Activated gamma-delta T cell (primary cell): ENCODE measurements around the gene NOC4L.
A peak's percentile ranks its signal among the peaks of the same experiment; 100 is the strongest.
"Not testable (repeated sequence)": the region's sequence is repeated elsewhere in the genome, so short reads cannot be mapped to it uniquely, and the experiment has no call there.

Experiments
- DNase-seq: peaks from one replicate; lab custom pipeline; 2025; lab: John Stamatoyannopoulos, UW

Gene NOC4L

DNA sequence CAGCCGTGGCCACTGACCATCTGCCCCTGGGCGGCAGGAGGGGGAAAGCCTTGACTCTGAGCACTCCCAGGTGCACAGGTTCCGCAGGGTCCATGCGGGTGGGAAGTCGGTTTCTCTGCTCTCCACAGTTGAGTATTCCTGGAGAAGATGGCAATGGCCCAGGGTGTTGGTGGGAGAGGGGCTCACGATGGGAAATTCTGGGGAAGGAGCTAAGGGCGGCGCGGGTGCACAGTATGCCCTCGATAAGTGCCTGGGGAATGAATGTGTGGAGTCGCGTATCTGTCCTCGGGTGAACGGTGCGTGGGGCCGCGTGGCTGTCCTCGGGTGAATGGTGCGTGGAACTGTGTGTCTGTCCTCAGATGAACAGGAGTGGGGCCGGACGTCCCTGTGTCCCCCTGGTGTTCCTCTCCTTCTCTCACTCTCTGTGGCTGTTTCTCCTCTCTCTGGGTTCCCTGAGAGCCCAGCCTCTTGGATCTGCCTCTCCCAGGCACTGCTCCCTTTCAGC lies 38.0 kb downstream of the NOC4L start:
- no peak for DNase-seq

DNA sequence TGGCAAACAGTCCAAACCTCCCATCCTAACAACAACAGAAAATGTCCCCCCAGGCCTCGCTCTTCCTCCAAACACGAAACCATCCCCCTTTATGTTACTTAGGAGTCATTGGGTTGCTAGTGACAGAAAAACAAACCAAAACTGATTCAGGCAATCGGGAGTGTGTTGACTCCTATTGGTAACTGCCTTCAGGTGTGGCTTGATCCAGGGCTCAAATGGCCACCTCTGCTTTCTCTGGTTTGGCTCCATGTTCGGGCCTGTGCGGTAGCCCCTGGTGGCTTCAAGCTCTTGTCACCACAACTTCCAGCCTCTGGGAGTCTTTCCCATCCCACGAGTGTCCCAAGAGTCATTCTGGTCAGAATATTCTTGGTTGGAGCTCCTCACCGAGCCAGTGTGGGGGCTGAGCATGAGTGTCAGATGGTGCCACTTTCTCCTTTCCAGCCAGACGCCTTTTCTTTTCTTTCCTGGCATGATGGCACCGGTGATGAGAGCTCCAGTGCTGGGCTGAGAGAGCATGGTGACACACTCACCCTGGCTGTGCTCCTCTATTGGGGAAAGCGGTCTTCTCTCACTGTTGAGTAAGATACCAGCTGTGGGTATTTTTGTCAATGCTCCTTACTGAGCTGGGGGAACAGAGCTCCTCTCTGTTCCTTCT lies 38.6 kb downstream of the NOC4L start:
- no peak for DNase-seq

DNA sequence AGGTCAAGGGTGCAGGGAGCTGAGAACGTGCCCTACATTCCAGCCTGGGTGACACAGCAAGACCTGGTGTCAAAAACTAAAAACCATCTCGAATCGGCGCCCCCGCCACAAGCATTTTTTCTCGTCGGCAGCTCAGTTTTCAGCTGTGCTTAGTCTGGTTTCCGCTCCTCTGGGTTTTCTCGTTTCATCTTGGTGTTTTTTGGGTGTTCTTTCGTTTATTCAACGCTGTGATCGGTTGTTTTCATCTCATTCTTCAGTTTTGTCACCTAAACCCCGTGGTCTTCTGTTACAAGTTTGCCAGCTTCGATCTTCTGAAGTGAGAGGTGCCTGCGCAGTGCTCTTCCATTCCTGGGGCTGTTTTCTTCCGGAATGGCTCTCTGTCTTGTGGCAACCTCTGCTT lies 41.4 kb downstream of the NOC4L start:
- DNase-seq, result no peak

DNA sequence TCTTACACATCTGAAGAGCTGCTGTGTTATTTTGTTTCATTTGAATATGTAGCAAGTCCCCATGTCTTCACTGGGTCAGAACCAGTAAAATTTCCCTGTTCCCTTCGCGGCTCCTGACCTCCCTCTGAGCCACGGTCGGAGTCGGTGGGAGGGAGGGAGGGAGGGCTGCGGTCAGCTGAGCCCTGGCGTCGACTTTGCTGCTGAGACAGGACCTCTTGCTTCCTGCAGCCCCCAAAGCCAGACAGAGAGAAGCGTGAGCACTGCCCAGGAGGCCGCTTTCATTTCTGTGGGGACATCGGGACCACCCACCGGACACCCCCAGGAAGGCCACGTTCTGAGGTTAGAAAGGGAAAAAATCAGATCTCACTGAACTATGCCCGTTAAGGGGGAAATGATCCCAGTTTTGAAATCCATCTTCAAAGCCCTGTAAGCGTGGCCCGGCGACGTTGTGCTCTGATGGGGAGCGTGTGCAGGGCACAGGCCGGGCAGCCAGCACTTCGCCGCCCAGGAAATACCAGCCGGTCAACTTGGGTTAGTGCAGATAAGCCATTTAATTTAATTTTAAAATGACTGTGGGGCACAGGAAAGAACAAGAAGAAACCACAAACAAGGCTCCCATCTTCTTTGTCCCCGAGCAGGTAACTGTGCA lies 42.1 kb downstream of the NOC4L start:
- DNase-seq, result no peak

GRCh38 chr12:132186857-132187620 lies 42.8 kb downstream of the NOC4L start:
- DNase-seq, result no peak

GRCh38 chr12:132187646-132188450 lies 43.6 kb downstream of the NOC4L start:
- DNase-seq, result no peak

GRCh38 chr12:132188451-132188901 lies 44.2 kb downstream of the NOC4L start:
- no peak for DNase-seq

- no peak for DNase-seq
Observed at GRCh38 chr12:132188916-132189325, 44.7 kb downstream of the NOC4L start.

DNA sequence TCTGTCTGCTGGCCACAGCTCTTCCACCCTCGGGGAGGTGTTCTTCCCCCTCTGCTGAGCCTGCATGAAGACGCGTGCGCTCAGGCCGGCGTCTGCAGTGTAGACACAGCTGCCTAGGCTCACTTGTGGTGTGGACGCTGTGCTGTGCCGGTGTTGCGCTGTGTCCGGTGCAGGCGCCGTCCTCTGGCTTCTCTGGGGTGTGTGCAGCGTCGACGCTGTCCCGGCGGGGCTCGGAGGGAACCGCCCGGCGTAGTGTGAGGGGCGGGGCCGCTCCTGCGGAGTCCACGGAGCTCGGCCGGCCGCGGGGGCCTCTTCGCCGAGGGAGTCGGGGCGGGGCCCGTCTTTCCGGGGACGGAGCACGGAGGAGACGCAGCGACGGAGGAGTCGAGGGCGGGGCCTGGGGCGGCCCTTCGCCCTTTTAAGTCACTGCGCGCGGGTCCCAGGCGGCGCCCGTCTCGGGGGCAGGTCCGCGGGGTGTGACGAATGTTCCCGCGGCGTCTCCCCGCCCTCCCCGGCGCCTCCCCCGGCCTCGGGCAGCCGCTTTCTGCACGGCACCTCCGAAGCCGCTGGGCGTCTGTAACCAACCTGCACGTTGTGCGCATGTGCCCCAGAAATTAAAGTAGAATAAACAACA lies 45.2 kb downstream of the NOC4L start:
- peak; percentile 94 for DNase-seq

DNA sequence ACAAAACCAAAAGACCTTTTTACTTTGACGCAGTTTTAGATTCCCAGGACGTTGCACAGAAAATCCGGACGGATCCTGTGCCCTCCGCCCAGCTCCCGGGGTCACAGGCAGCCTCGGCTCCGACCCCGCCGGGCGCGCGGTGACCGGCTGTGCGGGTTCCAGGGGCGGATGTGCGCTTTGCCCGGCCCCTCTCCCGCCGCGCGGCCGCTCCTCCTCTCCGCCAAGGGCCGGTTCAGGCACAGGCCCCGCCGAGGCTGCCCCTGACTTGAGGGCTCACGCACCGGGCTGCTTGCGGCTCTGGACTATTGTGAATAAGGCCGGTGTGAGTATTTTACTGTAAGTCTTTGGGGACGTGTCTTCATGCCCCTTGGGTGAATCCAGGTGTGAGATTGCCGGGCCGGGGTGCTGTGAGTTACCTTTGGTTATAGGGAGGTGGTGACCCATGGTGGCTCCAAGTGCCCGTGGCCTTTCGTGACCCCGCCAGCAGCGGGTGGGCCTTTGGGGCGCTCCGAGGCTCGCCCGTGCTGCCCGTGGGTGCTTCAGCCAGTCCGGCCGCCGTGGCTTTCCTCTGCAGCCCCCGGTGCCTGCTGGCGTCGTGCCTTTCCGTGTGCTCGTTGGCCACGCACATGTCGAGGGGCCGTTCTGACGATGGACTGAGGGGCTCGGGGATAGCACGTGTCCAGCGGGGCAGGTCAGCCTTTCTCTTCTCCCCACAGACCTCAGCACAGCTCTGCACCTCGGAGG lies 45.9 kb downstream of the NOC4L start:
- DNase-seq, result no peak

- no peak for DNase-seq
Observed at GRCh38 chr12:132190834-132191500, 46.7 kb downstream of the NOC4L start.

- DNase-seq, result no peak
Observed at GRCh38 chr12:132191715-132192553, 47.7 kb downstream of the NOC4L start.

DNA sequence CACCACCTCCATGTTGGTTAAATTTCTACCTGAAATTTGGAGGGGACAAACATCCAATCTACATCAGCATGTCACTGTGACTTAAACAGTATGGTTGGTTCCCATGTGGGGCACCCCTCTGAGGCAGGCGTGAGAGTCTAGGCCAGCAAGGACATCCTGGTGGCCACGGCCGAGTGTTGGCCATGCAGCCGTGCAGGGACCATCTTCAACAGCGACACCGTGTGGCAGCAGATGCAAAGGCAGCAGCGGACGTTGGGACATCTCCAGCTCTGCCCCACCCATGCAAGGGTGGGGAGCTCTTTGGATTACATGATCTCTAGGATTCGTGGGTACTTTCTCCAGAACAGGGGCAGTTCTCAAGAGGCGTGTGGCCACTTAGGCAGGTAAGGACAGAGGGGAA lies 49.8 kb downstream of the NOC4L start:
- DNase-seq, result no peak

DNA sequence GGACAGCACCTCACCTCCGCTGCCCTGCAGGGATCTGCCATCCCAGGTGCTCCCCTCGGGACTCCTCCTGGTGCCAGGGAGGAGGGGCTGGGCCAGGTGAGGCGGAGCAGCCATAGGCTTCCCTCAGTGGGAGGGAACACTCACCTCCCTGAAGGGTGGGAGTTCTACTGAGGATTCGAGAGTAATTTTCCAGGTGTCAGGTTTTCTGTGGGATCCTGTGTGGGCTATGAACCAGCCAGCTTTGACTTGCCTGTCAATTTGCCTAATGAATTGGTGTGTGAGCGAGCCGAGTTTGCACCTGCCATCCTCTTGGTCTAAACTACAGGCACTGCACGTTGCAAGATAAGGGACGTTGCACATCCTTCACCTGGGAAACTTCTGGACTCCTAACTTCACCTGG lies 50.3 kb downstream of the NOC4L start:
- no peak for DNase-seq

- not testable (repeated sequence) for DNase-seq
Observed at GRCh38 chr12:132195242-132195641, 51.0 kb downstream of the NOC4L start.

GRCh38 chr12:132196038-132196872 lies 52.0 kb downstream of the NOC4L start:
- DNase-seq, result no peak

DNA sequence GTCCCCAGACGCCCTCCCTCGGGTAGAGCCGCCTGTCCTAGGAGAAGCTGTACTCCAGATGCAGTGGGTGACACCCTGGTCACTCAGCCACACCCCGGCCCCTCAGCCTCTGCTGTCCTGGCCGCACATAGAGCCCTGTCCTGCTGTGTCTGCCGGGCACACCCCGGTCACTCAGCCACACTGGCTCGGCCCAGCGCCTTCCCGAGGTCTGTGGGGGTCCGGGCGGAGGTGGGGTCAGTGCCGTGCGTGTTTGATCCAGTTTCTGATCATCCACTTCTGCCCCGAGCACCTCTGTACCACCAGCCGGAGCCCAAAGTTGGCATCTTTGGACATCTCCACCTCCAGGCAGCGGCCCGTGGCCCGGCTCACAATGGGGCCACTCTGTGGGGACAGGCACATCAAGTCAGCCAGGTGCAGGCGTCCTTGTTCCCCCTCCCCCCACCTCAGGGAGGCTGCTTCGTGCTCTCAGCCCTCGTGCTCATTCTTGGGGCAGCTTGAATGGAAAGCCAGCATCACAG lies 52.7 kb downstream of the NOC4L start:
- DNase-seq, result no peak
